Ovary (tissue), 9 donors: Measurements from ENCODE around the gene HOXA13. TPM values are rescaled to one million over a fixed set of nuclear protein-coding genes. Genes with fewer than 3 reads are reported as not detected.
A peak's percentile ranks its signal among the peaks of the same experiment; 100 is the strongest.

Experiments used
- DNase-seq, 5 donors: peaks; one replicate each; pipeline ENCODE4 v3.0.0-alpha.2; 2019 to 2020
- H3K27ac ChIP-seq, 2 donors: fragments of 200-600 bp; one replicate each; pipeline versions ENCODE4 v1.5.1 to v1.8.0; 2019 to 2022
- H3K27me3 ChIP-seq: fragments of 200-600 bp; one replicate; pipeline ENCODE4 v1.8.0; 2022
- H3K36me3 ChIP-seq: fragments of 200-600 bp; sonication (generic); one replicate; pipeline ENCODE4 v1.5.1; 2019
- H3K4me1 ChIP-seq: one replicate; pipeline ENCODE4 v1.8.1; 2013; ENCODE audit warnings: mild to moderate bottlenecking, moderate library complexity; ENCODE audit not compliant: insufficient read depth
- H3K4me3 ChIP-seq: fragments of 200-600 bp; sonication (generic); one replicate; pipeline ENCODE4 v1.5.1; 2017
- H3K9me3 ChIP-seq, 2 donors: fragments of 200-600 bp in 1 of 2; sonication (generic) in 1 of 2; one replicate each; pipeline versions ENCODE4 v1.5.1 to v1.8.1; 2013 to 2019; ENCODE audit warnings: mild to moderate bottlenecking in 1 of 2, moderate library complexity in 1 of 2
- CTCF ChIP-seq, 3 donors: fragments of 450-650 bp in 2 of 3; fragments of 200-600 bp in 1 of 3; IDR thresholded peaks; one replicate each; pipeline versions ENCODE4 v1.5.1 to v1.8.0; 2016 to 2022; ENCODE audit warnings: antibody characterized with exemption in 3 of 3, mild to moderate bottlenecking in 1 of 3
- EP300 ChIP-seq: sonication (generic); formaldehyde crosslinking; IDR thresholded peaks from one replicate; pipeline ENCODE4 v1.6.1; 2017; ENCODE audit warnings: antibody characterized with exemption
- POLR2A ChIP-seq: fragments of 450-650 bp; IDR thresholded peaks from one replicate; pipeline ENCODE4 v1.6.1; 2017; ENCODE audit warnings: antibody characterized with exemption, mild to moderate bottlenecking, moderate library complexity
- WGBS, 3 donors: extraction: QIAGEN DNeasy Blood & Tissue Kit in 1 of 3; methylation state at CpG; one replicate each; pipeline versions ENCODE4 v1.1.5 to v1.1.7; 2013 to 2017; 5-methylcytosine and 5-hydroxymethylcytosine counted together
- intact Hi-C, 4 donors: fragments of 100-400 bp; cut with DNase I; formaldehyde crosslinking; loops; one replicate each; pipeline versions ENCODE4 v1.11.0 to v1.15.1; 2022 to 2023
- polyA plus RNA-seq, 2 donors: library from polyadenylated mRNA; stranded (reverse); fragments of 200-250 nt in 1 of 2; fragments of 350-450 nt in 1 of 2; fragmentation: Illumina TruSeq in 1 of 2; extraction: RNeasy Lipid Tissue Mini Kit (QIAGEN cat#74804) in 1 of 2; gene quantifications; one replicate each; pipeline ENCODE4 v1.2.3, GENCODE V29; 2013 to 2014
- total RNA-seq, 7 donors: library from RNA; depleted of rRNA in 2 of 7; stranded (reverse); fragments of >200 nt in 2 of 7; fragmentation: NEBNext Ultra II Directional in 3 of 7; extraction: Animal tissue kit (Norgen Biotek cat#: 25700) in 3 of 7; gene quantifications; one replicate each; pipeline versions ENCODE4 v1.1.0 to v1.2.4, GENCODE V29; 2016 to 2023
- donor health status: DM: no; HTN: no; CAD: no; lungs with moderate emphysema.
- donor health status: DM: no; HTN: no; CAD: no.
- donor health status: Bipolar disorder and iron deficiency.
- donor health status: DM: yes; HTN: yes; CAD: no.
- donor health status: DM: no; HTN: no; CAD: no.
- donor health status: DM: yes; HTN: yes; CAD: no.

Gene HOXA13
- total and polyA plus RNA-seq, 9 donors: 0.07 TPM; not detected in 8

- H3K27me3 ChIP-seq: peaks cover 18% of the 10 kb centered on the region
- no peak overlapping the region for H3K27ac ChIP-seq
- no peak for TF ChIP-seq EP300
- TF ChIP-seq CTCF (IDR thresholded peaks at IDR 0.05): no peak
- no peak for TF ChIP-seq POLR2A
Measured at GRCh38 chr7:27187475-27188385, 12.2 kb downstream of the HOXA13 start.

DNA sequence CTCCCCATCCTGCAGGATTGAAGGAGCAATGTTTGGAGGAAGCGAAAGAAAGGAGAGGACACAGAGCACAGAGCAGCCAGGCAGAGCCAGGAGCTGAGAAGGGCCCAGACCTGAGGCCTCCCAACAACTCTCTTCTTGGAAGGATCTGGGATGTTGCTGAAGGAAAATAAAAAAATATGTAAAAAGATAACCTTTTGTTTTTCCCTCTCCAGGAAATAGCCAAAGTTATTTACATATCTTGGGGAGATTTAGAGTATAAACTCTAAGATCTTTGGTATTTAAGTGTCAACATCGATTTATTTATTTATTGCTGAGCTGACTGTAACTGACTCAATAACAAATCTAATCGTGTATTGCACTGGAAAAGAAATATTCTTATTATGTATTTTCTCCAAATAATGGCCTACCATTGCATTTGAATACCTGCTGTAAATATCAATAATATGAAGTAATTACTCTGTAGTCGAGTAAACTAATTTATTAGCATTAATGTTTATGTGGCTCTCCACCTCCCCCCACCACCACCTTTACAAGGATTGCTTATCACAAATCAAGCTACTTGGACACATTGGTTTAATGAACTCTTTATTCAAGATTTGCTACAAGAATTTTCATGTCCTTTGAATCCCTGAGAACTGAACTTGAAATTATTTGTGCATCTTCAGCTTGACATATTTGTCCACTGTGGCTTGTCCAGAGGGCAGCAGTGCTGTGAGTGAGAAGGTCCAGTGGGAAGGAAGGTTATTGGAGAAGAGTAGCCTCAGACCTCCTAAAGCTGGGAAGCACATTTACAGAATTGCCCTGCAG, 13.0 kb downstream of the HOXA13 start:
- WGBS, 3 donors: 36 to 59% (median 39%) methylated on average over 4 of the region's 4 CpGs
- peaks cover 18% of the 10 kb centered on the region for H3K27me3 ChIP-seq
- no peaks in the 10 kb centered on the region for H3K9me3 ChIP-seq
- intact Hi-C loops: loop anchor here in 1 of 4 donors (10.0 kb wide), 1 partner anchor 1322 kb away; no protein-coding TSS in a partner anchor
- peak overlapping the region; percentile 48 for H3K4me3 ChIP-seq
- H3K4me1 ChIP-seq: peaks cover 2% of the 10 kb centered on the region
- no peaks in the 10 kb centered on the region for H3K36me3 ChIP-seq
- TF ChIP-seq POLR2A (no peak), CTCF (IDR thresholded peaks at IDR 0.05) (no peak), EP300 (no peak)
- DNase-seq: no peak
- H3K27ac ChIP-seq: no peak overlapping the region

More at GRCh38 chr7:27187475-27188385, 12.2 kb downstream of the HOXA13 start:
- H3K4me1 ChIP-seq: peaks cover 2% of the 10 kb centered on the region
- WGBS, 3 donors: 6 to 27% (median 8%) methylated on average over 46 of the region's 46 CpGs
- H3K36me3 ChIP-seq: no peaks in the 10 kb centered on the region
- peak in 1 of 5 donors; percentile 22 for DNase-seq
- intact Hi-C loops: loop anchor here in 1 of 4 donors (10.0 kb wide), 1 partner anchor 1323 kb away; no protein-coding TSS in a partner anchor
- peak overlapping the region; percentile 39 for H3K4me3 ChIP-seq
- H3K9me3 ChIP-seq: no peaks in the 10 kb centered on the region

GRCh38 chr7:27185854-27186667, 13.8 kb downstream of the HOXA13 start:
- no peaks in the 10 kb centered on the region for H3K36me3 ChIP-seq
- H3K4me1 ChIP-seq: peaks cover 2% of the 10 kb centered on the region
- 8 to 39% (median 18%) methylated on average over 24 of the region's 24 CpGs for WGBS, 3 donors
- peak in 1 of 5 donors; percentile 20 for DNase-seq
- peaks cover 18% of the 10 kb centered on the region for H3K27me3 ChIP-seq
- peak overlapping the region; percentile 48 for H3K4me3 ChIP-seq
- intact Hi-C loops: loop anchor here in 1 of 4 donors (10.0 kb wide), 1 partner anchor 1321 kb away; no protein-coding TSS in a partner anchor
- H3K27ac ChIP-seq: no peak overlapping the region
- H3K9me3 ChIP-seq: no peaks in the 10 kb centered on the region
- TF ChIP-seq CTCF (IDR thresholded peaks at IDR 0.05): no peak
- no peak for TF ChIP-seq POLR2A
- TF ChIP-seq EP300: no peak
